ENCODE results near the gene ZNRF3. TPM values are rescaled to one million over a fixed set of nuclear protein-coding genes. Genes with fewer than 3 reads are reported as not detected.

Gene ZNRF3
- total and polyA plus RNA-seq, 12 donors = 1.8 to 7.7 (median 6.2) TPM

GRCh38 chr22:29070490-29070889 lies 187.1 kb downstream of the ZNRF3 start:
- Histone ChIP-seq H3K27ac (no peak overlapping the region), H3K36me3 (no peaks in the 10 kb centered on the region), H3K9me3 (no peaks in the 10 kb centered on the region), H3K4me1 (peaks cover 4 to 45% (median 29%) of the 10 kb centered on the region in 9 donors), H3K27me3 (peaks cover 0 to 73% (median 0%) of the 10 kb centered on the region in 7 donors), H3K4me3 (no peak overlapping the region)
- DNase-seq (no peak), ATAC-seq (no peak)
- no peak for TF ChIP-seq CTCF (IDR thresholded peaks at IDR 0.05)
- WGBS, 2 donors = 98 to 99% methylated on average over 4 of the region's 4 CpGs
- intact Hi-C loops (cut with DNase I) = loop anchor here in 4 of 10 donors (5.0 to 10.0 kb wide), 2 partner anchors 82 to 84 kb away; no protein-coding TSS in a partner anchor

- DNase-seq (peak in 1 of 2 donors; percentile 51), ATAC-seq (peak in 4 of 8 donors; percentile 13 to 26 (median 22))
- Histone ChIP-seq H3K4me3 (peak overlapping the region in 9 of 10 donors; percentile 13 to 86 (median 62)), H3K27me3 (peaks cover 0 to 81% (median 0%) of the 10 kb centered on the region in 7 donors), H3K9me3 (no peaks in the 10 kb centered on the region), H3K36me3 (no peaks in the 10 kb centered on the region), H3K4me1 (peaks cover 4 to 45% (median 29%) of the 10 kb centered on the region in 9 donors), H3K27ac (peak overlapping the region in 1 of 10 donors; percentile 5)
- TF ChIP-seq CTCF (IDR thresholded peaks at IDR 0.05) = no peak
- WGBS, 2 donors = 6 to 10% methylated on average over 60 of the region's 60 CpGs
- intact Hi-C loops (cut with DNase I) = loop anchor here in 4 of 10 donors (5.0 to 10.0 kb wide), 2 partner anchors 81 to 83 kb away; no protein-coding TSS in a partner anchor
Measured at GRCh38 chr22:29071261-29072045, 188.1 kb downstream of the ZNRF3 start.

- H3K27me3 ChIP-seq = peaks cover 0 to 72% (median 0%) of the 10 kb centered on the region in 7 donors
- intact Hi-C loops (cut with DNase I) = loop anchor here in 4 of 10 donors (5.0 to 10.0 kb wide), 2 partner anchors 80 to 82 kb away; no protein-coding TSS in a partner anchor
- ATAC-seq = peak; percentile 90 to 96 (median 92)
- no peaks in the 10 kb centered on the region for H3K9me3 ChIP-seq
- H3K4me3 ChIP-seq = peak overlapping the region in 9 of 10 donors; percentile 41 to 86 (median 73)
- peak; percentile 82 to 88 for DNase-seq
- no peak for TF ChIP-seq CTCF (IDR thresholded peaks at IDR 0.05)
- 23% methylated on average over 41 of the region's 41 CpGs for WGBS, 2 donors
- peak overlapping the region in 1 of 10 donors; percentile 21 for H3K27ac ChIP-seq
- no peaks in the 10 kb centered on the region for H3K36me3 ChIP-seq
- H3K4me1 ChIP-seq = peaks cover 4 to 45% (median 29%) of the 10 kb centered on the region in 9 donors
Measured at GRCh38 chr22:29072193-29072978, 189.0 kb downstream of the ZNRF3 start.
